Hepatic stellate cell (primary cell): ENCODE results near the gene SHCBP1.
"Not testable (repeated sequence)": the region's sequence is repeated elsewhere in the genome, so short reads cannot be mapped to it uniquely, and the experiment has no call there.

ENCODE experiments used
- DNase-seq: peaks from one replicate; pipeline ENCODE4 v3.0.0; 2011; ENCODE audit warnings: low spot score

Gene SHCBP1, protein sequence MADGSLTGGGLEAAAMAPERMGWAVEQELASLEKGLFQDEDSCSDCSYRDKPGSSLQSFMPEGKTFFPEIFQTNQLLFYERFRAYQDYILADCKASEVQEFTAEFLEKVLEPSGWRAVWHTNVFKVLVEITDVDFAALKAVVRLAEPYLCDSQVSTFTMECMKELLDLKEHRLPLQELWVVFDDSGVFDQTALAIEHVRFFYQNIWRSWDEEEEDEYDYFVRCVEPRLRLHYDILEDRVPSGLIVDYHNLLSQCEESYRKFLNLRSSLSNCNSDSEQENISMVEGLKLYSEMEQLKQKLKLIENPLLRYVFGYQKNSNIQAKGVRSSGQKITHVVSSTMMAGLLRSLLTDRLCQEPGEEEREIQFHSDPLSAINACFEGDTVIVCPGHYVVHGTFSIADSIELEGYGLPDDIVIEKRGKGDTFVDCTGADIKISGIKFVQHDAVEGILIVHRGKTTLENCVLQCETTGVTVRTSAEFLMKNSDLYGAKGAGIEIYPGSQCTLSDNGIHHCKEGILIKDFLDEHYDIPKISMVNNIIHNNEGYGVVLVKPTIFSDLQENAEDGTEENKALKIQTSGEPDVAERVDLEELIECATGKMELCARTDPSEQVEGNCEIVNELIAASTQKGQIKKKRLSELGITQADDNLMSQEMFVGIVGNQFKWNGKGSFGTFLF

DNA sequence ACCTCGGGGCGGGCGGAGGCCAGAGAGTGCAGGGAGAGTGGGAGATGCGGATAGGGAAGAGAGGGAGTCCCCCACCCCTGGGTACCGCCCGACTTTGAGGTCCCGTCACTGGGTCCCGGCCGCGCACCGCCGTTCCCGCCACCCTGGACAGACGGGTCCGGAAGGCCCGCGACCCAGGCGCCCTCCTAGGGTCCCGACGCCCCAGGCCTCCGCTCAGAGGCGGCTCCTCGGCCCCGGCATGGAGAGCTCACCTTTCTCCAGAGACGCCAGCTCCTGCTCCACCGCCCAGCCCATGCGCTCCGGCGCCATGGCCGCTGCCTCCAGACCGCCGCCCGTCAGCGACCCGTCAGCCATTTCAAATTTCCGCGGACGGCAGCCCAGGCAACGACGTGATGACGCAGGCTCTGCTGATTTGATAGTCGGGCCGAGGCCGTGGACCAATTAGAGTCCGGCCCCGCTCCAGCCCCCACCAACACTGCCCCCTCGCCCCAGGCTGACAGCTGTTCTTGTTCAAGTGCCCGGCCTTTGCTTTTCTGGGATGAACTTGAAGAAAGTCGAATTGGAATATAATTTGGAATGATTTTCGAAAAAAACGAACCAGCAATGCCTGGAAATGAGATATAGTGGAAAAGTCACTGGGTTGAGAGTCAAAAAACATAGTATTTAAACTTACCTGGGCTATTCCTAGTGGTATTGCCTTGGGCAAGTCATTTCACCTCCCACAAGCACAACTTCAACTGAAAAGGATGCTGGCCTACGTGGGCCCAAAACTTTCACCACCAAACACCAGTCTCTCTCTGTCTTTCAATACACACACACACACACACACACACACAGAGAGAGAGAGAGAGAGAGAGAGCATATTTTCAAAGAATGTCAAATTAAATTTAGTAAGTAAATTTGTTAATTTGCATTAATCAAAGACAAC, at the start of gene SHCBP1:
Gene SHCBP1, minus strand, starts transcription at position 374 of the 928 bp plus-strand sequence. Its CDS starts 20 bp downstream, at position 354.
- peak; percentile 96 for DNase-seq

DNA sequence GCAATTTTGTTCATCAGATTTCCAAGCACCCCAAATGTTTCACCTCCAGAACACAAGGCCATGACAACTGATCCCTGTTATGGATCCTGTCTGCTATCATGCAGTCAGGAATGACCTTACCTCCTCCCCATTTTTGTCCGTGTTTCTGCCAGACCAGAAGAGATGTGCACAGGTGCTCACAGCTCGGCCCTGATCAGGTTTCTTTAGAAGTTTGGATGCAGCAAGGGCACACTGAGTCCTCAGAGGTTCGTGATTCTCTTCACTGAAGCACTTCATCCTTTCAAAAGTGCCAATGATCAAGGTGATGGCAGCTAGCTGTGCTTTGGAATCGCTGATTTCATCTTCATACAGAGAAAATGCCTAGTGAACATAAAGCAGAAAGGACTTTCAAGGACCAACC, 40.9 kb upstream of the SHCBP1 start:
- no peak for DNase-seq

DNA sequence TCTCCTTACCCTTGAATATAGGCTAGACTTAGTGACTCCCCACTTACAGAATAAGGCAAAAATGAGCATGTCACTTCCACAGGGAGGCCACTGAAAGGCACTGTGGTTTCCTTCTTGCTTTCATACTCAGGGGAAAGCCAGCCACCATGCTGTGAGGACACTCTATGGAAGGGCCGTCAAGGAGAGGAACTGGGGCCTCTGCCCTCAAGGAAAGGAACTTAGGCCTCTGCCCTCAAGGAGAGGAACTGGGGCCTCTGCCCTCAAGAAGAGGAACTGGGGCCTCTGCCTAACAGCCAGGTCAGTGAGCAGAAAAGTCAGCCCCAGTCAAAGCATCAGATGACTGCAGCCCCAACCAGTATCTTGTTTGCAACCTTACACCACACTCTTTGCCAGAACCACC, 37.7 kb upstream of the SHCBP1 start:
- DNase-seq: no peak

DNA sequence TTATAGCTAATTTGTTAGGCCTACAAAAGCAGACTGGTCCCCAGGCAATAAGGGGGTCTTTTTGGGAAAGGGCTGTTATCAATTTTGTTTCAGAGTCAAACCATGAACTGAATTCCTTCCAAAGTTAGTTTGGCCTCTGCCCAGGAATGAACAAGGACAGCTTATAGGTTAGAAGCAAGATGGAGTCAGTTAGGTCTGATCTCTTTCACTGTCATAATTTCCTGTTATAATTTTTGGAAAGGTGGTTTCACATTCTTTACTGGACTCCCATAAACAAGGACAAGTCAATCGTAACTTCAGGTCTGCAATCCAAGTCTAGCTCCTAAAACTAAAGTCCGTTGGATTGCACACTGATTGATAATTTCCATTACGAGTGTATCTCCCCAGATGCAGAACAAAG, 30.1 kb upstream of the SHCBP1 start:
- no peak for DNase-seq

DNA sequence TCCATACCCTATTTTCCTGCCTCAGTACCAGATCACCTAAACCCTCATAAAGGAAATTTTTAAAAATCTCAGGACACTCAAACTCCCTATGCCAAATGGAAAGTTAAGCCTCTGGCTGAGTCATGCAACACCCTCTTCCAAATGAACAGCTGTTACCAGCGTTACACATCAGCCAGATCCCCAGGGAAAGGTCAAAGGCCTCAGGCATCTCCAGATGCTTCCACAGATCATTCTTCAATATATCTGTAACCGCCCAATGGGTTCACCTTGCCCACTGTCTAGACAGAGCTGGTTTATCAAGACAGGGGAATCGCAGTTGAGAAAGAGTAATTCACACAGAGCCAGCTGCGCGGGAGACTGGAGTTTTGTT, 29.1 kb upstream of the SHCBP1 start:
- no peak for DNase-seq

DNA sequence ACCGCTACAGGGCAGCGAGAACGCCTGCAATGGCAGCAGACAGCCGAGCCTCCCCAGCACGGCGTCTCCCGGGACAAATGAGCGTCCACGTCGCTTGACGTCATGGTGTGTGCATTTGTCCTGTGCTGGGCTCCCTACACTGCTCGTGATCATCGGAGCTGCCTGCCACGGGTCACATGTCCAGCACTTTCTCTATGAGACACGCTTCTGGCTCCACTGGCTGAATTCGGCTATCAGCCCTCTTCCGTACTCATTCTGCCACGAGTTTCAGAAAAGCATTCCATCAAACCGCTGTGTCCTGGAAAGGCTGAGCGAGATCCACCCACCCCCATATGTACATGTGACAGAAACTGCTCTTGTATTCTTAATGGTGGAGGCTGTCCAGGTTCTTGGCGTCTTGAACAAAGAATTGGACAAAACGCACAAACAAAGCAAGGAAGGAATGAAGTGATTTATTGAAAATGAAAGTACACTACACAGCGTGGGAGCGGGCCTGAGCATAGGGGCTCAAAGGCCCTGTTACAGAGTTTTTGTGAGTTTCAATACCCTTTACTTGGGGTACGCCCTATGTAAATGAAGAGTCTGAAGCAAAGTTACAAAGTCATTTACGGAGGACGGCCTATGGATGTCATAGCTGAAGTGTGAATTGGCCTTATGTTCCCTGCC, 28.5 kb upstream of the SHCBP1 start:
- no peak for DNase-seq

DNA sequence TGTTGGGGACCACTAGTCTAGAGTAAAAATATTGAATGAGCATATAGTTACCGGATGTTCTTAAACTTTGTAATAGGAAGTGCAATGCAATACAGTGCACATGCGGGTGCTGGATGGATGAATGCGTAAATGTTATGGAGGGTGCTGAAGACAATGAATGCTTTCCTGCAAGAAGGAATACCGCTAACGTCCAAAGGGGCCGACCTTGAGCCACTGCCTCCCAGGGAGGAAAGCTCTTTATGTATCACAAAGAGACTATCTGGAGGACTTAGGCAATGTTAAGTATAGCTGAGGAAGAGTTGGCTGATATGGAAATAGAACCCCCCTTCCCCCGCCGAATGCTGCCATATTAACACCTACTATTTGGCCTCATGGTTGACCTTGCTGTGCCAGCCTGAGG, 27.5 kb upstream of the SHCBP1 start:
- DNase-seq: no peak

DNA sequence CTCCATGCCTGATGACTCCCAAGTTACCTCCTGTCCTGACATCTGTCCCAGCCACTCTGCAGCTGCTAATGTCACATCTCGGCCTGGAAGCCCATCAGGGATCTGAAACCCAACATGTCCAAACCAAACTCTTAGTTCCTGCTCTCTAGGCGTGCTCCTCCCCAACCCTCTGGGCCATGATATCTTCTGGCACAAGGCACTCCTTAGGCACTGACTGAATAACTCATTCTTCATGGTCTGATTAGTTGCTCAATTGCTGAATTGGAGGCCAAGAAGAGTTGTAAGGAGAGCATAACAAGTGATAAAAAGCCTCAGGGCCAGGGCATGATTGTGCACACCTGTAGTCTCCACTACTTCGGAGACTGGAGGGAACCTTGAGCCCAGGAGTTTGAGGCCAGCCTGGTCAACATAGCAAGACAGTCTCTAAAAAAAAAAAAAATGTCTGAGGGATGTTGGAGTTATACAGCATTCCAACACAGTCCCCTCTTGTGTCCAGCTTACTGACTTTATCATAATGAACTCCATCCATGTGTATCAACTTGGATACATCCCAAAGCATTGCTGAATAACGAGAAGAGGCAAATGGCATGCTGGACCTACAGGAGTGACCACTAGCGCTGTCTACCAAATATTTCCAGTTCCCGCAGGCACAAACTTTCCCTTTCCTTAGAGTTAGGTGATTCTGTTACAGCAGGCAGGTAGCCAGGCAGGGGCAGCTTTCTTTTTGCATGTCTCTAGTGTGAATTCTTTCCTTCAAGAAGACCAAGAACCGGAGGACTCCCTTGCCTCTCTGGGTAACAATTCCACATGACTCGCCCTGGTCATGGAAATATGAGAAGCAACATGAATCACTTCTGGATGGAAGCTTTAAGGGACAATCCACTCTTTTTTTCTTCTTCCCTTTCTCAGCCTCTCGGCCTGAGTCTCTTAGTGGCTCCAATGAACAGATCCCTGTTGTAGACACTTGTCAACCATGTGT, 18.1 kb upstream of the SHCBP1 start:
- peak; percentile 37 for DNase-seq

DNA sequence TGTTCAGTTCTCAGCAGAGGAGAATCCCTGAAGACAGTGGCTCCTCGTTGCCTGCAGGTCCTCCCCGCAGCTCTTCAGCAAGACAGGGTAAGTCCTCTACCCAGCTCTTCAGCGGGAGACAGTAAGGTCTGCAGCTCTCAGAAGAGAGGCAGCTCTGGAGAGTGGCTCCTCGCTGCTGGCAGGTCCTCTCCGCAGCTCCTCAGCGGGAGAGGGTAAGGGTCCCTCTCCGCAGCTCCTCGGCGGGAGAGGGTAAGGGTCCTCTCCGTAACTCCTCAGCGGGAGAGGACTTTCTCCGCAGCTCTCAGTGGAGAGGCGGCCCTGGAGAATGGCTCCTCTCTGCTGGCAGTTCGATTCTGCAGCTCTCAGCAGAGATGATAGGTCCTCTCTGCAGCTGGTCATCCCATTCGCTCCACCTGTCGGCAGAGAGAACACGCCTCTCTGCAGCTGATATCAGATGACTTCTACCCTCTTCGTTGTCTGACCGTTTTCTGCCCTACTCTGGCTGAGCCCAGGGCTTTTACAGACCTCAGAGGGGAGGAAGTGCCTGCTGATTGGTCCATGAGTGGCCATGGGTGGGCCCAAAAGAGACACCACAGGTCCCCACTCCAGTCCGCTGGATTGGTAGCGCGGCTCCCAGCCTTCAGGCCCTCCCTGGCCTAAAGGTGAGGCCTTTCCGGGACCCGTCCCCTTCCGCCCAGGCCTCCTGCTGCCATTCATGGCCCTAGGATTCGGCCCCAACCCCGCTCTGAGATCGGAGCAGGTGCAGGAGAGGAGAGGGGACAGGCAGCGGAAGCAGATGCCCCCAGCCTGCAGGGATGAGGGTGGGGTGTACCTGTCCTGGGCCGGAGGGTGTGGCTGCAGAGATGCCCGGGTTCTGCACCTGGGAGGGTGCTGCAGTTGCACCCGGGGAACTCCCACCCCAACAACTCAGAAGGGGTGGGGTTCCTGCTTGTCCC, 11.9 kb upstream of the SHCBP1 start:
- no peak for DNase-seq

DNA sequence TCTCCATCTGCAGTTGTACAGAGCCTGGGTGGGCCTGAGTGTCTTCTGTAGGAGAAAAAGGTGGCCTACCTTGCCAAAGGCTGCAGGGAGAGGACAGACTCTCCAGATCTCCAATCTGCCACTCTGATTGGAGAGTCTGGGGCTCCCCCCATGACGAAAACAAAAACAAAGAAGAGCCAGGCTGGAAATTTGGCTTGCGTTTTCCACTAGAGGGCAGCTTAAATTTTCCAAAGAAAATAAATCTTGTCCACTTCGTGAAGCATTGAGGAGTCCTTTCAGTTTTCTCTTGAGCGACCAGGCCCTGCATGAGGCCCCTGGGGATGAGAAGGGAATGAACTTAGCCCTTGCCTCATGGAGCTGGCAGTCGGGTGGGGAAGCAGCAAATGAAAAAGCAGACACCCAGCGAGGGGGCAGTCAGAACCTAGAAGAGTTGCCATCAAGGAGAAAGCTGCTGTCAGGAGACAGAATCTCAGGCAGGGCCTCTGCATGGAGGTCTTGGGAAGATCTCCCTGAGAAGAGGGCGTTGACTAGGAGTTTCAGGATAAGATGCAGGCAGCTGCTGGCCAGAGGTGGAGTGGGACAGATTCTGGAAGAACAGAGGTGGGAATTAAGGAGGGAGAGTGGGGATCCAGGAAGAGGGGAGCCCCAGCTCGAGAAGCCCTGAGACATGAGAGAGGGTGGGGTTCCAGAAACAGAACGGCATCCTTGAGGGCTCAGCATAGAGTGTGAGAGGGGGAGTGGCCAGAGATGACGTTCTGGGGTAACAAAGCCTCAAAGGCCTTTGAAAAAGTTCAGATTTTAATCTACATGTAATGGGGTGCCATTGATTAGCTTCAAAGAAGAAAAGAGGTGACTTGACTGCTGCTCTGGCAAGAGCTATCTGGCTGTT, 8.4 kb upstream of the SHCBP1 start:
- DNase-seq: peak; percentile 81

DNA sequence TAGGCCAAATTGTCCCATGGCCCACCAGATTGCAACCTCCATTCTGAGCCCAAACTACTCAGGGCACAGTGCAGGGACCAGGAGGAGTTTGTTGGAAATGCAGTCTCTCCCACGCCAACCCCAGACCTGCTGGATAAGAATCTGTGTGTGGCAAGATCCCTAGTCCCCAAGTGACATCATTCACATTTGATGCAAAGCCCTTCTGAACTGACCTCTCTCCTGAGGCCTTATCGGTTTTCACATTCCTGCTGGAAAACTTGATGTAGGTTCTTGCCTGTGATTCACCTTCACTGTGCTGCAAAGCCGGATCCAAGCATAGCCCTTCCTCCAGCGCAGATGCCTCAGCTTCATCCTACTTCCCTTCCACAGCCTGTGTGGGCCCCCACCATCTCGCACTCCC, 6.6 kb upstream of the SHCBP1 start:
- DNase-seq: no peak

DNA sequence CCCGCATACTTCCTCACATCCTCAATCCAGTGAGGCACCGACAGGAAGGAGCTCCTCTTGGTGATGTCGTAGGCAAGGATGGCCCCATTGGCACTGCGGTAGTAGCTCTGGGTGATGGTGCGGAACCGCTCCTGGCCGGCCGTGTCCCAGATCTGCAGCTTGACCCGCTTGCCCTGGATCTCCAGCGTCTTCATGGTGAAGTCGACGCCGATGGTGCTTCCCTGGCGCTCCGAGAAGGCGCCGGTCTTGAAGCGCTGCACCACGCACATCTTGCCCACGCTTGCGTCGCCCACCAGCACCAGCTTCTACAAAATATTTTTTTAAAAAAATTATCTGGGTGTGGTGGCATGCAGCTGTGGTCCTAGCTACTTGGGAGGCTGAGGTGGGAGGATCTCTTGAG, 5.5 kb upstream of the SHCBP1 start:
- not testable (repeated sequence) for DNase-seq

DNA sequence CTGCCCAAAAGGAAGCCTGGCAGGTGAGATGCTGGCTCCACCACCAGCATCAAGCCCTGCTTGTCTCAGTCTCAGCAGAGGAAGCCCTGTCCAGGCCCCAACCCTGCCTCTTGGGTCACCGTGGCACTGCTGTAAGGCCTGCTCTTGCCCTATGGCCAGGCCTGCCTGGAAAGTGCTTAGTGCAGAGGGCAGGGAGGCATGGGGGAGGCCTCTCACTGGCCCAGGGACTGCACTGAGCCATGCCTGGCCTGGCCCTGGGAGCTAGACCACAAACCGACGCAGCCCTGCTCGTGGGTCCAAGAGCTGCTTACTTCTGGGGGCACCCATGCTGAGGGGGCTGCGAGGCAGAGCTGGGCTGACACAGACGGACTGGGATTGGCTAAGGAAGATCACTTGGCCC, 3.7 kb upstream of the SHCBP1 start:
- not testable (repeated sequence) for DNase-seq

DNA sequence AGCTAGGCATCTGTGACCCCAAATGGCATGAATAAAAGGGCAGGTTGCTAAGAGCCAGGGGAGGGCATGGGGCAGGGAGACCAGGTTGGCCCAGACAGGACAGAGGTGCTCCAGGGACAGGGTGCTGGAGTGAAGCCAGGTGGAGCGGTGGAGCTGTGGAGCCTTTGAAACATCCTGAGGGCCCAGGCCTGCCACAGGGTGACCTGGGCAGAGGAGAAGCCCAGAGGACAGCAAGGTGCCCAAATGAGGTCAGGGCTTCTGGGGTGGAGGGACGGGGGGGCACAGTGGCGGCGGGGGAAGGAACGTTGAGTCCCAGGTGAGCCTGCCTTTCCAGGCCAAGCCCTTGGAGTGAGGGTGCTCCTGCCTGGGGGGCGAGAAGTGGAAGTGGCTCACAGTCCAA, 2.5 kb upstream of the SHCBP1 start:
- DNase-seq: not testable (repeated sequence)

DNA sequence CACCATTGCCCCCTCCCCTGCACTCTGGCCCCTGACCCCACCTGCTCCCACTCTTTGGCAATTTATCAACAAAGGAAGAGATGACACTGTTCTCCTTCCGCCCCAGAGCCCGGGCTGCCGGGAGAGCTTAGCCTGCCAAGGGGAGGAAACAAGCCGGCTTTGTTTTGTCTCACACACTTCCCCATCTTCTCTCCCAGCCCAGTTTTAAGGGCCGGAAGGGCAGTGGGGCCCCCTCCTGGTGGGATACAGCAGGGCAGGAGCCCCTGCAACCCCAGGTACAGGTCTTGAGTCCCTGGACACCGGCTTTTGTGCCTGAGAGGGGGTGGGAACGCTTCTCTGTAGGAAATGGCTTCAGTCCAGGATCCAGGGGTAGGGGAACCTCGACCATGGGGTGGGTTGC, 2.1 kb upstream of the SHCBP1 start:
- DNase-seq: not testable (repeated sequence)

DNA sequence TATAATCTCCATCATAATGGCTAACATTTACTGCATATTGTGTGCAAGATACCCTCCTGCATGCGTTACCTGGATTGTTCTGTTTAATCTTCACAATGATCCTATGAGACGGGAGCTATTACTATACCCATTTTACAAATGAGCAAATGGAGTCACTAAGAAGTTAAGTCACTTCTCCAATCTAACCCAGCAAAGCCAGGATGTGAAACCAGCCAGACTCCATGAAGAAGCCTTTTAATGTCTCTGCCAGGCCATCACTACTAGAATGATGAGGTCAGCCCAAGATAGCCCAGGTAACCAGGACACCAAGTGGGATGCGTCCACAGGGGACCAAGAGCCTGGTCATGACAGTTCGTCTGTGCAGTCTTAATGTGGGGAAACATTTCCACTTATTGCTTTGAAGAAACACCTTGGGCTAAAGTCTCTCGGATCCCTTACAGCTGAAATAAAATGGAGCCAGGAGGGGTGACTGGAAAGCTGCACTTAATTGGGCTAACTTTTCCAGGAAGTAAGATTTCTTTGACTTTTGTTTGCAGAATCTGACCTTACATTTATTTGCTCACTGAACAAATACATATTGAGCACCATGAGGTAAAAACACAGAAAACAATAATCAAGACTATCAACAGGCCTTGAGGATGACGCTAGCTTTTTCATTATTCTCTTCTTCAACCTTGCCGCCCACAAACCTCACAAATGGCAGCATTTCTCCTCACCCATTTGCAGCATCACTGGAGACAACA, 926 bp upstream of the SHCBP1 start:
- DNase-seq: no peak

DNA sequence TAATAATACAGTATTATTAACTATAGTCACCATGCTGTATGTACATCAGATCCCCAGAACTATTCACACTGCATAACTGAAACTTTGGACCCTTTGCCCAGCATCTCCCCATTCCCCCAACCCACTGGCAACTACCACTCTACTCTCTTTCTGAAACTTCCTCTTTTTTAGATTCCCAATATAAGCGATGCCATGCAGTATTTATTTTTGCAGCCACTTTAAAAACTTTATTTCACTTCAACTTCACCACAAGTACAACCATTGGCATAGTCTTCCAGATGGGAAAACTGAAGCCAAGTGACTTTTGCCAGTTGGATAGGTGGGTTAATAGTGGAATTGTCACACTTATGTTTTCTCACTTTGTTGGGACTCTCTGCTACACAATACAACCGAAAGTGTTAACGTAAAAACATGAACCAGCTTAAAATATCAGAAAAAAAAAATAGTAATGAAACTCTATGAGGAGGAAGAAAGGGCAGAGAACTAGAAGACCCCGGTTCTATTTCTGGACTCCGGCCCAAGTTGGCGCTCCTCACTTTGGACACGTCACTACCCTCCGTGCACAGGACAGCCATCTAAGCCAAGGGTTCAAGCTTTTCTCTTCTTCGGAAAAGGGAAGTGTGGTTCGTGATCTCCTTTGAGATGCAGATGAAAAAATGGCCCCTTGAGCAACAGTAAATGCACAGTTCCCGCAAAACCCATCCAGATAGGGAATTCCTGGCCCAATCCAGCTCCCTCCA, 743 bp downstream of the SHCBP1 start:
- DNase-seq: no peak
